HFFc6 (cell line): ENCODE measurements around the gene RNASET2. TPM values are rescaled to one million over a fixed set of nuclear protein-coding genes. Genes with fewer than 3 reads are reported as not detected.

Source experiments
- DNase-seq: peaks from one replicate; pipeline ENCODE4 v3.0.0-alpha.2; 2018
- H3K27ac Mint-ChIP-seq: 2 replicates; pipeline ENCODE4 v1.8.0; 2020; ENCODE audit warnings: mild to moderate bottlenecking, mixed read lengths
- H3K27me3 Mint-ChIP-seq: 2 replicates; pipeline ENCODE4 v1.8.0; 2021; ENCODE audit warnings: mild to moderate bottlenecking, moderate library complexity, mixed read lengths; ENCODE audit not compliant: insufficient read depth
- H3K36me3 Mint-ChIP-seq: 2 replicates; pipeline ENCODE4 v1.8.0; 2021; ENCODE audit warnings: low read depth, mixed read lengths
- H3K4me1 Mint-ChIP-seq: 2 replicates; pipeline ENCODE4 v1.8.0; 2020; ENCODE audit warnings: low read depth, mixed read lengths
- H3K4me3 Mint-ChIP-seq: 2 replicates; pipeline ENCODE4 v1.8.0; 2020; ENCODE audit warnings: mild to moderate bottlenecking, moderate library complexity, mixed read lengths
- H3K9me3 Mint-ChIP-seq: 2 replicates; pipeline ENCODE4 v1.8.0; 2020; ENCODE audit warnings: mild to moderate bottlenecking, mixed read lengths
- CTCF ChIP-seq: fragments of 200-600 bp; sonication (generic); IDR thresholded peaks from 2 replicates; pipeline ENCODE4 v1.5.0; 2021; ENCODE audit warnings: antibody characterized with exemption, mild to moderate bottlenecking
- total RNA-seq, 6 experiments: library from RNA; stranded (reverse); fragmentation: NEBNext Ultra II Directional; extraction: Animal tissue kit (Norgen Biotek cat#: 25700); gene quantifications; 2 replicates in 1 of 6; 3 replicates in 5 of 6; pipeline ENCODE4 v1.2.3, GENCODE V29; 2021

The RNASET2 gene
- total RNA-seq, 6 experiments from 2014 or later = 15.1 to 28.9 (median 16.5) TPM

GRCh38 chr6:166903027-166903426, 53.3 kb downstream of the RNASET2 start:
- H3K4me1 Mint-ChIP-seq = no peaks in the 10 kb centered on the region
- TF ChIP-seq CTCF = no peak
- H3K4me3 Mint-ChIP-seq = no peak overlapping the region
- H3K36me3 Mint-ChIP-seq = peaks cover 32% of the 10 kb centered on the region
- no peak for DNase-seq
- H3K27ac Mint-ChIP-seq = no peak overlapping the region
- H3K9me3 Mint-ChIP-seq = peaks cover 66% of the 10 kb centered on the region
- H3K27me3 Mint-ChIP-seq = peaks cover 2% of the 10 kb centered on the region; the same call in 1 of the 2 replicates

- Mint-ChIP-seq H3K27me3 (peaks cover 2% of the 10 kb centered on the region; the same call in 1 of the 2 replicates), H3K4me1 (no peaks in the 10 kb centered on the region), H3K27ac (no peak overlapping the region), H3K9me3 (peaks cover 65% of the 10 kb centered on the region), H3K36me3 (peaks cover 32% of the 10 kb centered on the region), H3K4me3 (no peak overlapping the region)
- TF ChIP-seq CTCF = no peak
- DNase-seq = no peak
Measured at GRCh38 chr6:166902211-166902755, 54.1 kb downstream of the RNASET2 start.

- peaks cover 59% of the 10 kb centered on the region for H3K9me3 Mint-ChIP-seq
- H3K27ac Mint-ChIP-seq = no peak overlapping the region
- DNase-seq = no peak
- peaks cover 2% of the 10 kb centered on the region; the same call in 1 of the 2 replicates for H3K27me3 Mint-ChIP-seq
- peaks cover 32% of the 10 kb centered on the region for H3K36me3 Mint-ChIP-seq
- no peak for TF ChIP-seq CTCF
- no peak overlapping the region for H3K4me3 Mint-ChIP-seq
- no peaks in the 10 kb centered on the region for H3K4me1 Mint-ChIP-seq
Measured at GRCh38 chr6:166901626-166902025, 54.7 kb downstream of the RNASET2 start.

GRCh38 chr6:166900956-166901607, 55.3 kb downstream of the RNASET2 start:
- no peak for TF ChIP-seq CTCF
- Mint-ChIP-seq H3K36me3 (peaks cover 32% of the 10 kb centered on the region), H3K4me1 (no peaks in the 10 kb centered on the region), H3K4me3 (no peak overlapping the region), H3K27me3 (peaks cover 2% of the 10 kb centered on the region; the same call in 1 of the 2 replicates), H3K9me3 (peaks cover 59% of the 10 kb centered on the region), H3K27ac (no peak overlapping the region)
- no peak for DNase-seq

- no peak for TF ChIP-seq CTCF
- DNase-seq = no peak
- Mint-ChIP-seq H3K9me3 (peaks cover 55% of the 10 kb centered on the region), H3K27ac (no peak overlapping the region), H3K27me3 (peaks cover 2% of the 10 kb centered on the region), H3K4me1 (no peaks in the 10 kb centered on the region), H3K4me3 (no peak overlapping the region), H3K36me3 (peaks cover 32% of the 10 kb centered on the region)
Measured at GRCh38 chr6:166900130-166900708, 56.1 kb downstream of the RNASET2 start.
